22Rv1 (cell line): ENCODE data around the gene DEFB115.

Source experiments
- H3K27ac ChIP-seq: fragments of 450-650 bp; 2 replicates; pipeline ENCODE4 v1.5.1; 2017
- CTCF ChIP-seq: fragments of 450-650 bp; IDR thresholded peaks from 2 replicates; pipeline ENCODE4 v1.5.1; 2017; ENCODE audit warnings: mild to moderate bottlenecking
- ZFX ChIP-seq: fragments of 450-650 bp; IDR thresholded peaks from 2 replicates; pipeline ENCODE4 v1.6.1; 2017; ENCODE audit warnings: antibody characterized with exemption, borderline replicate concordance

Gene DEFB115

GRCh38 chr20:31257364-31257763, at the start of gene DEFB115:
TSS of gene DEFB115 (plus strand) at chr20:31257664. CDS start at chr20:31257664, 0 bp downstream.
- TF ChIP-seq CTCF (no peak), ZFX (no peak)
- H3K27ac ChIP-seq: no peak within 1 kb of the TSS

DNA sequence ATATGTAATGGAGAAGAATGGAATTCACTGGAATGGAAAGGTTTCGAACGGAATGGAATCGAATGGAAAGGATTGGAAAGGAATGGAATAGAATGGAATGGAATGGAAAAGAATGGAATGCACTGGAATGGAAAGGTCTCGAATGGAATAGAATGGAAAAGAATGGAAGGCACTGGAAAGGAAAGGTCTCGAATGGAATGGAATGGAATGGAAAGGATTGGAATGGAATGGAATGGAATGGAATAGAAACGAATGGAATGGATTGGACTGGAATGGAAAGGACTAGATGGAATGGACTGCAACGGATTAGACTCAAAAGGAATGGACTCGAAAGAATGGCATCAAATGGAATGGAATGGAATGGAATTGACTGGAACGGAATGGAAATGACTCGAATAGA, 20.5 kb upstream of the DEFB115 start:
- TF ChIP-seq ZFX: no peak
- TF ChIP-seq CTCF: no peak

GRCh38 chr20:31237763-31238162, 19.7 kb upstream of the DEFB115 start:
- no peak for TF ChIP-seq ZFX
- TF ChIP-seq CTCF: no peak
- H3K27ac ChIP-seq: no peak overlapping the region

More for the DNA sequence above, 20.5 kb upstream of the DEFB115 start:
- H3K27ac ChIP-seq: no peak overlapping the region

- H3K27ac ChIP-seq: no peak overlapping the region
- no peak for TF ChIP-seq CTCF
- TF ChIP-seq ZFX: no peak
Observed at GRCh38 chr20:31239139-31239538, 18.3 kb upstream of the DEFB115 start.

DNA sequence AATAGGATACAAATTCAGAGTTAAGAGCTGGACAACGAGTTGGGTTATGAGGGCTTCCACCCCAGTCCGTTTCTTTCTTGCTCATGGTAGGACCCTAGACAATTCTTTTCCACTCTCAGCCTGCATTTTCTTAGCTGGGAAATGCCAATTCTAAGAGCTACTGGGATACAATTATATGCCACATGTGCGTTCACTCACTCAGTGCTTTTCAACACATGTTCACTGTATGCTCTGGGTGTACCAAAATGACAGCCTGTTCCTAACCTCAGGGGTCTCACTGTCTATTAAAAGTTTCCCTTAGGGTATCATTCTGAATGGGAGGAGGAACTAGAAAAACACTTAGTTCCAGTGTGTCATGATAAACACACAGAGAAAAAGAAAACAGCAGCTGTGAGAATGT, 505 bp upstream of the DEFB115 start:
- no peak overlapping the region for H3K27ac ChIP-seq
- TF ChIP-seq ZFX (no peak), CTCF (no peak)

DNA sequence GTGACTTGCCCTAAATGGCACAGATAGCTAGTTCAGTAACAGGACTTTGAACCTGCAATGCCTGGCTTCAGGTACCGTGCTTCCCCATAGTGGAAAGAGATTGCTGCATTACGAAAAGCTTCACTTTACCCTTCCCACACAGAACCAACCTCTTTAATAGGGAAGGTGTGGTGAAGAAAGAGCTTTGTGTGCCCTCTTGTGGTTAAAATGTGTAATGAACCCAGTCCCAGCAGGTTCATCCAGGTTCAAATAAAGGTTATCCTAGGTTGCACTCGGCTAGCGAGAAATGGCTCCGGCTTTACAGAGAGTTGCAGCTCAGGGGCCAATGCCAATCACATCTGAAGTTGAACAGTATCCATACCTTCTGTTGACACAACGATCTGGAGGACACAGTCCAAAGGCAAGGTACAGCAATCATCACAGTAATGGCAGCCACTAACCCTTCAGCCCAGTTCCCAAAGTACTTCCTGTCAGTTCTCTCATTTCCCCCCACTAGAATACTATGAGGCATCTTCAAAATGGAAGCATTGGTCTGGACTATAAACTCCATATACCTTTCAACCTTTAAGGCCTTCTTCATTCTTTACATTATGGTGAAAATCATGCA, 3.0 kb downstream of the DEFB115 start:
- no peak overlapping the region for H3K27ac ChIP-seq
- TF ChIP-seq CTCF: peak; percentile 81
- no peak for TF ChIP-seq ZFX

DNA sequence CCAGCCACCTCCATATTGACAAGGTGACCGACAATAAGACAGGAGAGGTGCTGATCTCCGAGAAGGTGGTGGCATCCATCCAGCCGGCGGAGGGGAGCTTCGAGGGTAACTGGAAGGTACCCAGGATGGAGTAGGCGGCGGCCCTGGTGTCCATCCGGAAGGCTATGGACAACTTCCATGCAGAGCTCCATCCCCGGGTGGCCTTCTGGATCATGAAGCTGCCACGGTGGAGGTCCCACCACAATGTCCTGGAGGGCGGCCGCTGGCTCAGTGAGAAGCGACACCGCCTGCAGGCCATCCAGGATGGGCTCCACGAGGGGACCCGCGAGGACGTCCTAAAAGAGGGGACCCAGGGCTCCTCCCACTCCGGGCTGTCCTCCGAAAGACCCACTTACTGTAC, 17.0 kb downstream of the DEFB115 start:
- H3K27ac ChIP-seq: no peak overlapping the region
- no peak for TF ChIP-seq CTCF
- no peak for TF ChIP-seq ZFX
